Ishikawa (cell line): ENCODE results near the gene COL27A1.

Source experiments
- CREB1 ChIP-seq: IDR thresholded peaks from 2 replicates; pipeline ENCODE4 v1.6.1; 2012; ENCODE audit warnings: low read depth
- EP300 ChIP-seq: IDR thresholded peaks from 2 replicates; pipeline ENCODE4 v1.6.1; 2012; ENCODE audit warnings: borderline replicate concordance
- FOXM1 ChIP-seq: IDR thresholded peaks from 2 replicates; pipeline ENCODE4 v1.6.1; 2012; ENCODE audit warnings: low read depth, borderline replicate concordance
- MAX ChIP-seq: IDR thresholded peaks from 2 replicates; pipeline ENCODE4 v1.6.1; 2012
- NFIC ChIP-seq: IDR thresholded peaks from 2 replicates; pipeline ENCODE4 v1.6.1; 2012
- RAD21 ChIP-seq: IDR thresholded peaks from 2 replicates; pipeline ENCODE4 v1.6.1; 2012; ENCODE audit warnings: low read depth
- REST ChIP-seq: IDR thresholded peaks from 2 replicates; pipeline ENCODE4 v1.6.1; 2012; ENCODE audit warnings: low read depth, mild to moderate bottlenecking
- TAF1 ChIP-seq: IDR thresholded peaks from 2 replicates; pipeline ENCODE4 v1.6.1; 2012; ENCODE audit warnings: low read depth, mild to moderate bottlenecking
- TCF12 ChIP-seq: IDR thresholded peaks from 2 replicates; pipeline ENCODE4 v1.6.1; 2012; ENCODE audit warnings: low read depth
- TEAD4 ChIP-seq: IDR thresholded peaks from 2 replicates; pipeline ENCODE4 v1.6.1; 2012
- ZBTB7A ChIP-seq: IDR thresholded peaks from 2 replicates; pipeline ENCODE4 v1.6.1; 2012; ENCODE audit warnings: low read depth

DNA sequence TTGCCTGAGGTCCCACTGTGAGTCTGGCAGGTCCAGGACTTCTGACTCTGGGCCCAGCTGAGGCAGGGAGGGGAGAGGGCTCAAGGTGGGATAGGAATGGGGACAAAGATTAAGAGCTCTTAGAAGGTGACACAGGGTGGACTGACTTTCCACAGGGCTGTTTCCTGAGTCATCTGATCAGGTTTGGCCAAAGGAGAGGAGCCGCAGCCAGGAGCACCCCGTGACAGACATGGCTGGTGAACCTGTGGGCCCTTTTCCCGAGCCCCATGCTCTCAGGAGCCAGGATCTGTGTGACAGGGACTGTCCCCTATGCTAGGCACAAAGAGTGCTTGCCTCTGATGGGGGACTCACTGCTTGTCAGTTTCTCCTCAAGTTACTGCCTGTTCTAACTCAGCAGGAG is 37.8 kb downstream of the COL27A1 start:
- TF ChIP-seq MAX = no peak
- TF ChIP-seq TEAD4 = no peak
- TF ChIP-seq EP300 = no peak
- TF ChIP-seq ZBTB7A = no peak
- no peak for TF ChIP-seq TAF1
- TF ChIP-seq NFIC = no peak
- TF ChIP-seq REST = no peak
- no peak for TF ChIP-seq FOXM1
- TF ChIP-seq CREB1 = no peak
- TF ChIP-seq RAD21 = no peak
- no peak for TF ChIP-seq TCF12
